Breast epithelium (tissue), 3 donors: ENCODE data around the gene SLC25A1.

Experiments
- CTCF ChIP-seq, 3 donors: fragments of 450-650 bp; IDR thresholded peaks; one replicate each; pipeline ENCODE4 v1.5.1; 2016 to 2017; ENCODE audit warnings: antibody characterized with exemption in 3 of 3, mild to moderate bottlenecking in 3 of 3, moderate library complexity in 3 of 3
- POLR2A ChIP-seq: fragments of 450-650 bp; IDR thresholded peaks from one replicate; pipeline ENCODE4 v1.6.1; 2016; ENCODE audit warnings: antibody characterized with exemption, mild to moderate bottlenecking, moderate library complexity
- POLR2AphosphoS5 ChIP-seq, 3 donors: sonication (generic); formaldehyde crosslinking; IDR thresholded peaks; one replicate each; pipeline ENCODE4 v1.6.1; 2017; ENCODE audit warnings: antibody characterized with exemption in 3 of 3

- TF ChIP-seq CTCF (IDR thresholded peaks at IDR 0.05) = no peak
- no peak for TF ChIP-seq POLR2A
- no peak for TF ChIP-seq POLR2AphosphoS5 (IDR thresholded peaks at IDR 0.05)
Measured at GRCh38 chr22:19194766-19195536, 16.4 kb upstream of the SLC25A1 start.
